Immature natural killer cell (primary cell): Measurements from ENCODE around the gene OR9A4. TPM values are rescaled to one million over a fixed set of nuclear protein-coding genes. Genes with fewer than 3 reads are reported as not detected.
"Not testable (repeated sequence)": the region's sequence is repeated elsewhere in the genome, so short reads cannot be mapped to it uniquely, and the experiment has no call there.

Experiments
- DNase-seq, 3 donors: peaks; one replicate each; pipeline ENCODE4 v3.0.0; 2022; ENCODE audit warnings: mixed read lengths in 1 of 3
- H3K27ac Mint-ChIP-seq, 6 donors: one replicate each; pipeline ENCODE4 v1.8.0; 2020; ENCODE audit warnings: mixed read lengths in 6 of 6, mild to moderate bottlenecking in 5 of 6, inconsistent platforms in 4 of 6, moderate library complexity in 3 of 6
- H3K27me3 Mint-ChIP-seq, 3 donors: one replicate each; pipeline ENCODE4 v1.8.0; 2020 to 2021; ENCODE audit warnings: low read depth in 3 of 3, mild to moderate bottlenecking in 3 of 3, mixed read lengths in 3 of 3, moderate library complexity in 3 of 3, inconsistent platforms in 1 of 3
- H3K36me3 Mint-ChIP-seq, 3 donors: one replicate each; pipeline ENCODE4 v1.8.0; 2020; ENCODE audit warnings: mixed read lengths in 3 of 3, inconsistent platforms in 2 of 3, mild to moderate bottlenecking in 2 of 3
- H3K4me1 Mint-ChIP-seq, 2 donors: one replicate each; pipeline ENCODE4 v1.8.0; 2020; ENCODE audit warnings: inconsistent platforms in 2 of 2, mild to moderate bottlenecking in 2 of 2, mixed read lengths in 2 of 2, moderate library complexity in 1 of 2
- H3K4me3 Mint-ChIP-seq, 5 donors: one replicate each; pipeline ENCODE4 v1.8.0; 2020; ENCODE audit warnings: mild to moderate bottlenecking in 5 of 5, mixed read lengths in 5 of 5, inconsistent platforms in 3 of 5, moderate library complexity in 3 of 5
- H3K9me3 Mint-ChIP-seq, 6 donors: one replicate each; pipeline ENCODE4 v1.8.0; 2020; ENCODE audit warnings: mild to moderate bottlenecking in 6 of 6, mixed read lengths in 6 of 6, inconsistent platforms in 4 of 6, moderate library complexity in 3 of 6
- polyA plus RNA-seq, 3 donors: library from polyadenylated mRNA; unstranded; fragments of 300-500 nt; fragmentation: Illumina TruSeq; gene quantifications; one replicate each; pipeline ENCODE4 v1.2.3, GENCODE V29; 2021

Gene OR9A4
- polyA plus RNA-seq: not detected

DNA sequence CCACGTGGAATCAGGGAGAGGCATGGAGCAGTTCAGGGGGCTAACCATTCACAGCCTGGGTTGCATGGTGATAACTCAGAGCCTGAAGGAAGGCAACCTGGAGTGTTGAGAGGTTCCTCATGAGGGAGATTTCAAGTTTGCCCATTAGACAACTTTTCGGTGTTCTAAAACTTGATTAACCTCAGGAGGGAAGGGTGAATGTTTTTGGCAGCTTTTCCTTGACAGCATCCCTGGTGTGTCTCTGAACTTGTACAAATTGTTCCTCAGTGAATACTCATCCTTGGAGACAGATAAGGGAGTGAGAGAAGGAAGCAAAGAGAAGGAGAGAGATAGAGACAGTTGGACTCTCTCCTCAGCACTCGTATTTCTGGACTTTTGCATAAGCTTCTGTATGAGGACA lies at the start of gene OR9A4:
TSS of gene OR9A4 (plus strand) at position 301 of the 400 bp plus-strand sequence. CDS start 2,477 bp downstream, outside the sequence.
- no peak for DNase-seq
- Mint-ChIP-seq H3K27ac (no peak within 1 kb of the TSS), H3K27me3 (peaks cover 0 to 3% (median 0%) of the 10 kb centered on the region in 3 donors), H3K4me1 (no peaks in the 10 kb centered on the region), H3K4me3 (no peak within 1 kb of the TSS), H3K36me3 (no peaks in the 10 kb centered on the region), H3K9me3 (peaks cover 0 to 4% (median 1%) of the 10 kb centered on the region in 6 donors)

DNA sequence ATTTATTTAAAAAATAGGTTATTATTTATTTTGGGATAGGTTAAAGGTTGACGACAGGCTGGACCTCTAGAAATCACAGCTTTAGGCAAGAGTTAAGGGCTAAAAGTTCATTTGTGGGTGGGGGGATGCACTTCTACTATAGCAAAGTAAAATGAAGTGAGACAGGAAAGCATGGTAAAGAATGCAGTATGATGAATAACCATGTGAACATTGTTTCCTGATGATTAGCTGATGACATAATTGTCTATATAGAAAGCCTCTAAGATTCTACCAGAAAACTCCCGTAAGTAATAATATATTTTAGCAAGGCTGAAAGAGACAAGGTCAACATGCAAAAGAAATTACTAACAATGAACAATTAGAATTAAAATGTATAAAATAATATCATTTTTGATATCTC lies 49.2 kb upstream of the OR9A4 start:
- Mint-ChIP-seq H3K4me1 (no peaks in the 10 kb centered on the region), H3K36me3 (no peaks in the 10 kb centered on the region), H3K27ac (no peak overlapping the region), H3K27me3 (peaks cover 0 to 6% (median 3%) of the 10 kb centered on the region in 3 donors), H3K4me3 (no peak overlapping the region), H3K9me3 (peaks cover 0 to 20% (median 2%) of the 10 kb centered on the region in 6 donors)
- DNase-seq: no peak

- DNase-seq: no peak
- Mint-ChIP-seq H3K9me3 (peaks cover 0 to 7% (median 4%) of the 10 kb centered on the region in 6 donors), H3K27me3 (peaks cover 0 to 5% (median 0%) of the 10 kb centered on the region in 3 donors), H3K4me1 (no peaks in the 10 kb centered on the region), H3K27ac (no peak overlapping the region), H3K4me3 (no peak overlapping the region), H3K36me3 (no peaks in the 10 kb centered on the region)
Measured at GRCh38 chr7:141872931-141873330, 43.3 kb upstream of the OR9A4 start.

GRCh38 chr7:141874787-141875186 lies 41.4 kb upstream of the OR9A4 start:
- no peak overlapping the region for H3K27ac Mint-ChIP-seq
- H3K4me3 Mint-ChIP-seq: no peak overlapping the region
- H3K4me1 Mint-ChIP-seq: no peaks in the 10 kb centered on the region
- no peak for DNase-seq
- no peaks in the 10 kb centered on the region for H3K36me3 Mint-ChIP-seq
- H3K27me3 Mint-ChIP-seq: peaks cover 0 to 5% (median 0%) of the 10 kb centered on the region in 3 donors
- peaks cover 0 to 9% (median 1%) of the 10 kb centered on the region in 6 donors for H3K9me3 Mint-ChIP-seq

GRCh38 chr7:141875453-141875852 lies 40.7 kb upstream of the OR9A4 start:
- Mint-ChIP-seq H3K4me1 (no peaks in the 10 kb centered on the region), H3K36me3 (no peaks in the 10 kb centered on the region)

GRCh38 chr7:141876371-141876770 lies 39.8 kb upstream of the OR9A4 start:
- no peak overlapping the region for H3K27ac Mint-ChIP-seq
- H3K27me3 Mint-ChIP-seq: peaks cover 0 to 5% (median 0%) of the 10 kb centered on the region in 3 donors
- H3K9me3 Mint-ChIP-seq: peaks cover 0 to 9% (median 2%) of the 10 kb centered on the region in 6 donors
- no peak overlapping the region for H3K4me3 Mint-ChIP-seq
- H3K36me3 Mint-ChIP-seq: no peaks in the 10 kb centered on the region
- H3K4me1 Mint-ChIP-seq: no peaks in the 10 kb centered on the region
- no peak for DNase-seq

More at GRCh38 chr7:141875453-141875852, 40.7 kb upstream of the OR9A4 start:
- Mint-ChIP-seq H3K27me3 (peaks cover 0 to 5% (median 0%) of the 10 kb centered on the region in 3 donors), H3K9me3 (peaks cover 0 to 9% (median under 1%) of the 10 kb centered on the region in 6 donors), H3K27ac (no peak overlapping the region), H3K4me3 (no peak overlapping the region)
- DNase-seq: no peak

GRCh38 chr7:141877365-141877764 lies 38.8 kb upstream of the OR9A4 start:
- no peaks in the 10 kb centered on the region for H3K36me3 Mint-ChIP-seq
- no peak overlapping the region for H3K27ac Mint-ChIP-seq

GRCh38 chr7:141880960-141881359 lies 35.2 kb upstream of the OR9A4 start:
- peaks cover 0 to 13% (median 6%) of the 10 kb centered on the region in 6 donors for H3K9me3 Mint-ChIP-seq
- H3K36me3 Mint-ChIP-seq: no peaks in the 10 kb centered on the region
- H3K4me3 Mint-ChIP-seq: no peak overlapping the region
- DNase-seq: no peak
- no peaks in the 10 kb centered on the region for H3K4me1 Mint-ChIP-seq
- H3K27me3 Mint-ChIP-seq: peaks cover 0 to 7% (median 0%) of the 10 kb centered on the region in 3 donors
- no peak overlapping the region for H3K27ac Mint-ChIP-seq

More at GRCh38 chr7:141877365-141877764, 38.8 kb upstream of the OR9A4 start:
- no peak for DNase-seq
- Mint-ChIP-seq H3K4me1 (no peaks in the 10 kb centered on the region), H3K27me3 (peaks cover 0 to 7% (median 0%) of the 10 kb centered on the region in 3 donors), H3K9me3 (peaks cover 0 to 10% (median 7%) of the 10 kb centered on the region in 6 donors), H3K4me3 (no peak overlapping the region)

- H3K4me1 Mint-ChIP-seq: no peaks in the 10 kb centered on the region
- no peaks in the 10 kb centered on the region for H3K36me3 Mint-ChIP-seq
- no peak overlapping the region for H3K27ac Mint-ChIP-seq
- no peak overlapping the region for H3K4me3 Mint-ChIP-seq
- DNase-seq: no peak
- H3K9me3 Mint-ChIP-seq: peaks cover 0 to 12% (median 3%) of the 10 kb centered on the region in 6 donors
- H3K27me3 Mint-ChIP-seq: peaks cover 0 to 4% (median 0%) of the 10 kb centered on the region in 3 donors
Measured at GRCh38 chr7:141884539-141885225, 31.5 kb upstream of the OR9A4 start.

- H3K4me3 Mint-ChIP-seq: no peak overlapping the region
Measured at GRCh38 chr7:141889321-141889720, 26.9 kb upstream of the OR9A4 start.

GRCh38 chr7:141891336-141891735 lies 24.9 kb upstream of the OR9A4 start:
- Mint-ChIP-seq H3K27me3 (peaks cover 0 to 2% (median 0%) of the 10 kb centered on the region in 3 donors), H3K27ac (no peak overlapping the region), H3K36me3 (no peaks in the 10 kb centered on the region), H3K4me3 (no peak overlapping the region), H3K9me3 (no peaks in the 10 kb centered on the region), H3K4me1 (no peaks in the 10 kb centered on the region)
- no peak for DNase-seq

More at GRCh38 chr7:141889321-141889720, 26.9 kb upstream of the OR9A4 start:
- peaks cover 0 to 5% (median 0%) of the 10 kb centered on the region in 6 donors for H3K9me3 Mint-ChIP-seq
- H3K4me1 Mint-ChIP-seq: no peaks in the 10 kb centered on the region
- H3K27me3 Mint-ChIP-seq: peaks cover 0 to 2% (median 0%) of the 10 kb centered on the region in 3 donors
- H3K36me3 Mint-ChIP-seq: no peaks in the 10 kb centered on the region
- DNase-seq: no peak
- no peak overlapping the region for H3K27ac Mint-ChIP-seq

- not testable (repeated sequence) for DNase-seq, H3K27ac Mint-ChIP-seq, H3K36me3 Mint-ChIP-seq, H3K9me3 Mint-ChIP-seq, H3K4me3 Mint-ChIP-seq, H3K27me3 Mint-ChIP-seq, H3K4me1 Mint-ChIP-seq
Measured at GRCh38 chr7:141899366-141899765, 16.8 kb upstream of the OR9A4 start.

- Mint-ChIP-seq H3K4me3 (no peak overlapping the region), H3K27me3 (peaks cover 2 to 6% (median 3%) of the 10 kb centered on the region in 3 donors), H3K4me1 (no peaks in the 10 kb centered on the region), H3K9me3 (no peaks in the 10 kb centered on the region), H3K27ac (no peak overlapping the region), H3K36me3 (no peaks in the 10 kb centered on the region)
- DNase-seq: no peak
Measured at GRCh38 chr7:141906285-141906684, 9.9 kb upstream of the OR9A4 start.

GRCh38 chr7:141911391-141911790 lies 4.8 kb upstream of the OR9A4 start:
- no peaks in the 10 kb centered on the region for H3K9me3 Mint-ChIP-seq

More at GRCh38 chr7:141911391-141911790, 4.8 kb upstream of the OR9A4 start:
- Mint-ChIP-seq H3K27ac (no peak overlapping the region), H3K4me1 (no peaks in the 10 kb centered on the region), H3K27me3 (peaks cover 2 to 5% (median 3%) of the 10 kb centered on the region in 3 donors), H3K4me3 (no peak overlapping the region), H3K36me3 (no peaks in the 10 kb centered on the region)
- no peak for DNase-seq
